Neural cell (in vitro differentiated cells): ENCODE data around the gene ANO8. TPM values are rescaled to one million over a fixed set of nuclear protein-coding genes. Genes with fewer than 3 reads are reported as not detected.

Experiments
- H2AFZ ChIP-seq: fragments of 200-600, 300-800 bp; sonication (generic), shearing (Covaris generic); 2 replicates; pipeline ENCODE4 v1.6.0; 2014; ENCODE audit warnings: low read depth, mild to moderate bottlenecking, antibody characterized with exemption, low read length, moderate library complexity
- H3F3A ChIP-seq: fragments of 200-600 bp; shearing (Covaris generic); 2 replicates; pipeline ENCODE4 v1.6.1; 2016; ENCODE audit warnings: mild to moderate bottlenecking, moderate library complexity, mixed read lengths, antibody characterized with exemption, low read length; ENCODE audit not compliant: insufficient read depth, poor library complexity, severe bottlenecking
- H3K27ac ChIP-seq: fragments of 200-600, 300-800 bp; sonication (generic), shearing (Covaris generic); 2 replicates; pipeline ENCODE4 v1.5.1; 2014; ENCODE audit warnings: mild to moderate bottlenecking, low read length, moderate library complexity
- H3K27me3 ChIP-seq: fragments of 300-800, 200-600 bp; sonication (generic), shearing (Covaris generic); 2 replicates; pipeline ENCODE4 v1.6.0; 2014; ENCODE audit warnings: mild to moderate bottlenecking, low read depth, low read length, moderate library complexity; ENCODE audit not compliant: insufficient read depth
- H3K36me3 ChIP-seq: fragments of 300-800, 200-600 bp; sonication (generic), shearing (Covaris generic); 2 replicates; pipeline ENCODE4 v1.5.1; 2014; ENCODE audit warnings: mild to moderate bottlenecking, antibody characterized with exemption, low read length, moderate library complexity; ENCODE audit not compliant: insufficient read depth
- H3K4me2 ChIP-seq: fragments of 300-800, 200-600 bp; sonication (generic), shearing (Covaris generic); 2 replicates; pipeline ENCODE4 v1.6.0; 2014; ENCODE audit warnings: mild to moderate bottlenecking, low read length
- H3K4me3 ChIP-seq: fragments of 300-800, 200-600 bp; sonication (generic), shearing (Covaris generic); 2 replicates; pipeline ENCODE4 v1.5.1; 2014; ENCODE audit warnings: mild to moderate bottlenecking, low read length, moderate library complexity
- H3K79me2 ChIP-seq: fragments of 200-600 bp; shearing (Covaris generic); replicated peaks from 2 replicates; pipeline ENCODE4 v1.6.0; 2014; ENCODE audit warnings: mild to moderate bottlenecking, low read length, moderate library complexity; ENCODE audit not compliant: insufficient read depth
- H3K9ac ChIP-seq: fragments of 300-800, 200-600 bp; sonication (generic), shearing (Covaris generic); 2 replicates; pipeline ENCODE4 v1.6.1; 2016; ENCODE audit warnings: mild to moderate bottlenecking, low read length, mixed read lengths
- H3K9me2 ChIP-seq: fragments of 200-600 bp; shearing (Covaris generic); 2 replicates; pipeline ENCODE4 v1.6.1; 2016; ENCODE audit warnings: mild to moderate bottlenecking, low read length, mixed read lengths; ENCODE audit not compliant: insufficient read depth
- H3K9me3 ChIP-seq: fragments of 200-600, 300-800 bp; sonication (generic), shearing (Covaris generic); 2 replicates; pipeline ENCODE4 v1.6.1; 2016; ENCODE audit warnings: mild to moderate bottlenecking, mixed run types, low read length, moderate library complexity, mixed read lengths
- H4K20me1 ChIP-seq: fragments of 200-600 bp; shearing (Covaris generic); 2 replicates; pipeline ENCODE4 v1.6.1; 2016; ENCODE audit warnings: mild to moderate bottlenecking, mixed run types; ENCODE audit not compliant: insufficient read depth
- CTCF ChIP-seq: fragments of 450-650 bp; IDR thresholded peaks from 2 replicates; pipeline ENCODE4 v1.5.1; 2014; ENCODE audit warnings: antibody characterized with exemption, mild to moderate bottlenecking, moderate library complexity; ENCODE audit not compliant: poor library complexity, severe bottlenecking
- EP300 ChIP-seq: fragments of 450-650 bp; conservative IDR thresholded peaks from 2 replicates; pipeline ENCODE4 v1.6.1; 2014; ENCODE audit warnings: antibody characterized with exemption, mild to moderate bottlenecking, moderate library complexity; ENCODE audit not compliant: poor library complexity, severe bottlenecking
- EZH2 ChIP-seq: fragments of 200-600, 300-800 bp; shearing (Covaris generic), sonication (generic); IDR thresholded peaks from 2 replicates; pipeline ENCODE4 v1.6.1; 2014; ENCODE audit warnings: antibody characterized with exemption, low read length, borderline replicate concordance, mild to moderate bottlenecking; ENCODE audit not compliant: insufficient read depth, poor library complexity, severe bottlenecking
- MXI1 ChIP-seq: fragments of 450-650 bp; conservative IDR thresholded peaks from 2 replicates; pipeline ENCODE4 v1.6.1; 2014; ENCODE audit warnings: antibody characterized with exemption, mild to moderate bottlenecking; ENCODE audit not compliant: poor library complexity, severe bottlenecking
- POLR2AphosphoS5 ChIP-seq: IDR thresholded peaks from 2 replicates; pipeline ENCODE4 v1.6.1; 2012
- RAD21 ChIP-seq: fragments of 450-650 bp; conservative IDR thresholded peaks from 2 replicates; pipeline ENCODE4 v1.6.1; 2014; ENCODE audit warnings: antibody characterized with exemption, mild to moderate bottlenecking, moderate library complexity
- REST ChIP-seq: IDR thresholded peaks from 2 replicates; pipeline ENCODE4 v1.6.1; 2012; ENCODE audit warnings: borderline replicate concordance
- SMC3 ChIP-seq: fragments of 450-650 bp; conservative IDR thresholded peaks from 2 replicates; pipeline ENCODE4 v1.6.1; 2014; ENCODE audit warnings: antibody characterized with exemption, mild to moderate bottlenecking, moderate library complexity; ENCODE audit not compliant: poor library complexity
- TAF1 ChIP-seq: IDR thresholded peaks from 2 replicates; pipeline ENCODE4 v1.6.1; 2012; ENCODE audit warnings: low read depth
- polyA plus RNA-seq: library from polyadenylated mRNA; depleted of rRNA; stranded (reverse); fragments of >200 nt; gene quantifications from 2 replicates; pipeline ENCODE4 v1.2.3, GENCODE V29; 2014

ANO8 gene
- polyA plus RNA-seq, 1 donor from 2014 or later, result 51.3 TPM

- no peaks in the 10 kb centered on the region for H3F3A ChIP-seq
- no peak overlapping the region for H2AFZ ChIP-seq
- no peak overlapping the region for H3K9ac ChIP-seq
- H3K9me2 ChIP-seq, result no peaks in the 10 kb centered on the region
- H3K79me2 ChIP-seq, result no peaks in the 10 kb centered on the region
- H3K36me3 ChIP-seq, result no peaks in the 10 kb centered on the region
- no peak overlapping the region for H3K4me2 ChIP-seq
- H3K27me3 ChIP-seq, result no peaks in the 10 kb centered on the region
- H4K20me1 ChIP-seq, result no peaks in the 10 kb centered on the region
- TF ChIP-seq CTCF (no peak), RAD21 (no peak), TAF1 (no peak)
- H3K9me3 ChIP-seq, result no peaks in the 10 kb centered on the region
- no peak overlapping the region for H3K4me3 ChIP-seq
- H3K27ac ChIP-seq, result no peak overlapping the region
Observed at GRCh38 chr19:17358395-17358794, 23.7 kb upstream of the ANO8 start.

- H3K9me3 ChIP-seq, result no peaks in the 10 kb centered on the region
- H3K4me3 ChIP-seq, result no peak overlapping the region
- H4K20me1 ChIP-seq, result no peaks in the 10 kb centered on the region
- H3K27ac ChIP-seq, result no peak overlapping the region
- no peak for TF ChIP-seq SMC3
- no peak for TF ChIP-seq TAF1
- no peak for TF ChIP-seq RAD21
- TF ChIP-seq POLR2AphosphoS5, result no peak
- no peak for TF ChIP-seq CTCF
- TF ChIP-seq EP300, result no peak
- no peak for TF ChIP-seq EZH2
- no peak for TF ChIP-seq REST
- no peak for TF ChIP-seq MXI1
- H3K9me2 ChIP-seq, result no peaks in the 10 kb centered on the region
- H2AFZ ChIP-seq, result no peak overlapping the region
- H3K36me3 ChIP-seq, result no peaks in the 10 kb centered on the region
- H3K27me3 ChIP-seq, result no peaks in the 10 kb centered on the region
- H3F3A ChIP-seq, result no peaks in the 10 kb centered on the region
- no peak overlapping the region for H3K4me2 ChIP-seq
- no peaks in the 10 kb centered on the region for H3K79me2 ChIP-seq
- no peak overlapping the region for H3K9ac ChIP-seq
Observed at GRCh38 chr19:17357724-17358123, 23.1 kb upstream of the ANO8 start.
